ENCODE data around the gene ASIC4.

- TF ChIP-seq CTCF (IDR thresholded peaks at IDR 0.05) = no peak
- no peak for TF ChIP-seq POLR2AphosphoS5 (IDR thresholded peaks at IDR 0.05; ENCODE audit: insufficient read depth in 1 of 2, low read depth in 1 of 2)
- no peak for TF ChIP-seq POLR2A (IDR thresholded peaks at IDR 0.05)
Observed at GRCh38 chr2:219567791-219568361, 53.6 kb downstream of the ASIC4 start.
